Cardiac fibroblast (primary cell): ENCODE measurements around the gene SGSM2.

Source experiments
- DNase-seq, 2 donors: peaks; one replicate each; pipeline versions ENCODE4 v3.0.0 to v3.0.0-alpha.2; 2010; ENCODE audit warnings: low read depth in 2 of 2
- H3K4me3 ChIP-seq, 2 donors: replicated peaks in 1 of 2; 1 replicate in 1 of 2; 2 replicates in 1 of 2; pipeline ENCODE4 v1.5.1; 2011; ENCODE audit warnings: low read depth in 2 of 2, low read length in 2 of 2, mild to moderate bottlenecking in 2 of 2, moderate library complexity in 1 of 2
- CTCF ChIP-seq: IDR thresholded peaks from one replicate; pipeline ENCODE4 v1.5.1; 2011; ENCODE audit warnings: low read depth, mild to moderate bottlenecking, low read length, inconsistent platforms

SGSM2 gene

GRCh38 chr17:2383628-2384167, 46.4 kb downstream of the SGSM2 start:
- DNase-seq, result no peak
- H3K4me3 ChIP-seq, result no peak overlapping the region
- no peak for TF ChIP-seq CTCF

DNA sequence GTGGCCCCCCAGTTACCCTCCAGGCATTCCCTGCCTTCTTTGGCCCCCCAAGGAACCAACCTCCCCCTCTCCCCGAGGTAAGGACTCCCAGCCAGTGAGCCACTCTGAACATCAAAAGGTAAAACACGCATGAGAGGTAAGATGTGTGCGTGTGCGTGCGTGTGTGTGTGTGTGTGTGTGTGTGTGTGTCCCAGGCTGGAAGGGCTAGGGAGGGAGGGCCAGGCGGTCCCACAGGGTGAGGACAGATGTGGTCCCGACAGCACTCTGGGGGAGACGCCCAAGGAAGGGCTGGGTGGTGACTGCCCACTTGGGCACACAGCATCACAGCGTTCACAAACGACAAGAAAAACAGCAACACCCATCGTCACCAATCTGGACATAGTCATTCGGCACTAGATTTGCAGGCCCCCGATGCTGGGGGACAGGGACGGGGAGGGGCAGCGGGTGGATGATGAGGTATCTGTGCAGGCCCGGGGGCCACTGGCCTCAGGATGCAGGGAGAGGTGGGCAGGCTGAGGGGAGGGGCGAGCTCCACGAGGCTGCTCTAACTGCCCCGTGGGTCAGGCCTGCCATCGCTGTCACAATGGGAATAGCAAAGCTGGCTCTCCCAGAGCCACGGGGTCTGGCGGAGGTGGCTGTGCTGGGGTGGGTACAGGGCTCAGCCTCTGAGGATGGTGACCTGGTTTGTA, 47.3 kb downstream of the SGSM2 start:
- DNase-seq, result no peak
- no peak for TF ChIP-seq CTCF
- no peak overlapping the region for H3K4me3 ChIP-seq

DNA sequence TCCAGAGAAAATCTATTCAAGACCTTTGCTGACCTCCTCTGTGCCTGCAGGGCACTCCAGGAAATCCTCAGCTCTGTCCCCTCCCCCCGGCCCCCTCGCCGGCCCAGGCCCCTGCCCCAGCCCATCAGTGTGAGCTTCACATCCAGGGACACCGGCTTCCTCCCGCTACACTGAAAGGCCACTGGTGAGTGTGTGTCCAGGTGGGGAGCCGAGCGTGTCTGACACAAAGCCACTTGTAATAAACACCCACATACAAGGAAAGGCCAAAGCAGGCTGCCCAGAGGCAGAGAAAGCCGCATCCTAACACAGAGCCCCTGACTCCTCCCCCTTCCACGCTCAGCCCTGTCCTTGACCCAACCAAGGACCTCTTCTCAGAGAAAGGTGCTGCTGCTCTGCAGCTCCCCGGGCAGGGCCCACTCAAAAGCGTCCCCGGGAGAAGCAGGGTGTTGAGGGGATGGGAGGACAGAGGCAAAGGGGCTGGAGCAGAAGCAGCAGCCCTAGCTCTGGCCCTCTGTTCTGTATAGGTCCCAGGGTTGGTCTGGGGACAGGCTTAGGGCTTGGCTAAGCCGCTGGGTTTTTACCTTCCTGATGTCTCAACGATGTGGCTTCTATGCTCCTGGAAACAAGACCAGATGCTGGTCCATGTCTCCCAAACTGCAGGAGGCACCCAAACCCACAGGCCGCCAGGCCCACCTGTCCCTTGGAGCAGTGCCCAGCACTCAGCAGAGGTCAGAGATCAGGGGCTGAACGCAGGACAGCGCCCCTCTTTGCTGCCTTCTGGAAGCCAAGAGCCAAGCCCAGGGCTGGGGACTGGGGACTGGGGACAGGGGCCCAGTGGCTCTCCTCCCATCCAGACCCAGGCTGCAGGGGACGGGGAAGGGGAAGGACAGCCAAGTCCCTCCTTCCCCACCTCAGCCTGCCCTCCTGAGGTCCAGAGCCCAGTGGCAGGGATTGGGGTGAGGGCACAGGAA, 48.2 kb downstream of the SGSM2 start:
- no peak for TF ChIP-seq CTCF
- H3K4me3 ChIP-seq, result no peak overlapping the region
- DNase-seq, result no peak

- no peak for DNase-seq
- no peak overlapping the region for H3K4me3 ChIP-seq
- TF ChIP-seq CTCF, result no peak
Observed at GRCh38 chr17:2386400-2387085, 49.2 kb downstream of the SGSM2 start.

DNA sequence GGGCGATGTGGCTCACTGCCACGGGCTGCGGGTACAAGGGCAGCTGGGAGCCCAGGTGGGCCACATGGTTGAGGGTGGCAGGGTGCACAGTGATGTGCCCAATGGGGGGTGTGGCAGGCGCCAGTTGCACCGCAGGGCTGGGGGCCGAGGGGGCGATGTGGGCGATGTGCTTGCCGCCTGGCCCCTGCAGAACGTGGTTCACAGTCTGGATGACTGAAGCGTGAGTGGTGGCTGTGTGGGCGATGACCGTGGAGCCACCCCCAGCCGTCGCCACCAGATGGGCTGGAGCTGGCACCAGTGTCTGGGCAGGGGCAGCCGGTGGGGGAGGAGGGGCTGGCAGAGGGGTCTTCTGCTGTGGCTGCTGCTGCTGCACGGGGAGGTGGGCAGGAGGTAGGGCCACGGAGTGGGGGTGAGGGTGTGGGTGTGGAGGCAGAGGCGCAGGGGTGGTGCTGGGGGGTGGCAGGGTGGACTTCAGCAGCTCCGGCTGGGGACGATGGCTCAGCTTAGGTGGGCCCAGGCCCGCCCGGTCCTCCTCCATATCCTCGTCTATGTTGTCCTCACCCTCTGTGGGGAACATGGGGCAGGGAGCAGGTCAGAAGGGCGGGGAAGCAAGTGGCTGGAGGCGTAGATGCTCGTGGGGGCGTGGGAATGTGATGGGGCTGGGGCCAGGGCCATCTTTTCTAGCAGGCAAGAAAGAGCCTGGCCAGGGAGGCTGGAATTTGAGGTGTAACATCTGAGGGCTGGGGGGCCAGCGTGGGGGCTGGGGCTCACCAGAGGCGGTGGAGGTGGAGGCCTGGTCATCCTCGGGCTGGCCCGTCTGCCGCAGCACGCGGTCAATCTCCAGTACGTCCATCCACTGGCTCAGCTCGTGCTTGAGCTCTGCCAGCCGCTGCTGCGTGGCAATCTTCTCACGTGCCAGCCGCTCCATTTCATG, 50.1 kb downstream of the SGSM2 start:
- no peak for TF ChIP-seq CTCF
- no peak for DNase-seq
- no peak overlapping the region for H3K4me3 ChIP-seq
